Measurements from ENCODE around the gene DDX4.

DDX4 gene

GRCh38 chr5:55829956-55830355, 92.1 kb downstream of the DDX4 start:
- DNase-seq, result no peak

GRCh38 chr5:55832446-55832845, 94.6 kb downstream of the DDX4 start:
- no peak for DNase-seq

GRCh38 chr5:55836191-55836590, 98.3 kb downstream of the DDX4 start:
- no peak for DNase-seq

GRCh38 chr5:55841976-55842375, 104.1 kb downstream of the DDX4 start:
- DNase-seq, result no peak

DNA sequence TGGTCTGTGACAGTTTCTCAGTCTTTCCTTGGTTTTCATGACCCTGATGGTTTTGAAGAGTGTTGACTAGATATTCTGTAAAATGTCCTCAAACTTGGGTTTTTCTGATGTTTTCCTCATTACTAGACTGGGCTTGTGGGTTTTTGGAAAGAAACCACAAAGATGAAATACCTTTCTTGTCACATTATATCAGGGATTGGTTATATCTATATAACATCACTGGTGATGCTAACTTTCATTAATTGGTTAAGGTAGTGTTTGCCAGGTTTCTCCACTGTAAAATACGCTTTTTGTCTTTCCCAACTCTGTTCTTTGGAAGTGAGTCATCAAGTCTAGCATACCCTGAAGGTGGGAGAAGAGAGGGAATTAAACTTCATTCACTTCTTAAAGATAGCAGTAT, 110.0 kb downstream of the DDX4 start:
- no peak for DNase-seq

DNA sequence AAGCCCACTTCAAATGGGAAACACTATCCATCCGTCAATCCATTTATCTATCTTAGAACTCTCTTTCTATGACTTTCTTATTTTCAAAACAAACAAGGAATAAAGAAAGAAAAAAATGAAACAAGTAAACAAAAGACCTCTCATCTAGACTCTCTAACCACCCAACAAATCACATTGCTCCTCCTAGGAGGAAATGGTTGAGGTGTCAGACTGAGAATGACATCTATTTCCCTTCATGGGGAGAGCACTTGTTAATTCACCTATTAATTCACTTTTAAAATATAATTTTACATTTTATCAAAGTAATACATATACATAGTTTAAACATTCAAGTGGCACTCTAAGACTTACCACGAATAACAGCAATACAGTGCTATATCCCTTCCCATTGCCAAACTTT, 110.9 kb downstream of the DDX4 start:
- DNase-seq, result no peak

DNA sequence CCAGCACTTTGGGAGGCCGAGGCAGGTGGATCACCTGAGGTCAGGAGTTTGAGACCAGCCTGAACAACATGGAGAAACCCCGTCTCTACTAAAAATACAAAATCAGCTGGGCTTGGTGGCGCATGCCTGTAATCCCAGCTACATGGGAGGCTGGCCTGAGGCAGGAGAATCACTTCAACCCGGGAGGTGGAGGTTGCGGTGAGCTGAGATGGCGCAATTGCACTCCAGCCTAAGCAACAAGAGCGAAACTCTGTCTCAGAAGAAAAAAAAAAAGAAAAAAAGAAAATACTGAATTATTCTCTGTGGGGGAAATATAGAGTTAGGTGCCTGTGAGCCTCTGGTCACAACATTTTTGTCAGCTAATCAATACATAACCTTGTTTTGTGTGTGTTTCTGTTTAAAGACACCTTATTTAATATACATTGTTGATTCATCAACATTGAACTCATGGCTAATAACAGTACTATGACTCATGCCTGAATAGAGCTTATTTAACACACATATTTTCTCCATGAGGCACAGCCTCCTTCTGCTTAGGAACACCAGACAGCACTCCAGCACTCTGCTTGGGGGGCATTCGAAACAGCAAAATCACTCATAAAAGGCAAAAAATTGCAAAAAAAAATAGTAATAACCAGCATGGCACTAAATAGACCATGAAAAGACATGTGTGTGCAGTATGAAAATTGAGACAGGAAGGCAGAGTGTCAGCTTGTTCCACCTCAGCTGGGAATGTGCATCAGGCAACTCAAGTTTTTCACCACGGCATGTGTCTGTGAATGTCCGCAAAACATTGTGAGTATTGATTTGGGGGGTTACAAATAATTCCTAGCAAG, 113.2 kb downstream of the DDX4 start, which contains the start of gene IL31RA:
Gene IL31RA (plus strand): TSS at position 519 of the 836 bp plus-strand sequence. CDS start 214 bp downstream, at position 733.
- DNase-seq, result no peak

GRCh38 chr5:55851675-55851979, 113.8 kb downstream of the DDX4 start:
- no peak for DNase-seq

DNA sequence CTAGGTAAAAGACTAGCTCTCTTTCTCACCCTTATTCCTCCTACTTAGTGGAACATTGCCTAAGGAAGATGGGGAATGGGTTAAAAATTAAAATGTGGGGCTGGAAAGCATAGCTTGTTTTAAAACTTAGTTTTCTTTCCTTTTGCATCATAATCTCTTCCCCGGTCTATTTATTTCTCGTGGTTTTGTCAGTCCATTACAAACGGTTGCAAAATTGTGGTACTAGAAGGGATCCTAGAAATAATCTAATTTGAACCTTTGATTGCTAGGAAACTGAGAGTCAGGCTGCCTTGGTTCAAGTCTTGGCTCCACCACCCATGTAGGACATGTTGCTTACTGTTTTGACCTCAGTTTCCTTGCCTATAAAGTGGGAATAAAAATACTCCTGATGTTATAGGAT, 114.6 kb downstream of the DDX4 start:
- no peak for DNase-seq

- DNase-seq, result no peak
Observed at GRCh38 chr5:55853041-55853670, 115.3 kb downstream of the DDX4 start.

- no peak for DNase-seq
Observed at GRCh38 chr5:55853818-55854217, 116.0 kb downstream of the DDX4 start.

GRCh38 chr5:55855509-55855908, 117.6 kb downstream of the DDX4 start:
- DNase-seq, result no peak

- no peak for DNase-seq
Observed at GRCh38 chr5:55856516-55857246, 118.8 kb downstream of the DDX4 start.

DNA sequence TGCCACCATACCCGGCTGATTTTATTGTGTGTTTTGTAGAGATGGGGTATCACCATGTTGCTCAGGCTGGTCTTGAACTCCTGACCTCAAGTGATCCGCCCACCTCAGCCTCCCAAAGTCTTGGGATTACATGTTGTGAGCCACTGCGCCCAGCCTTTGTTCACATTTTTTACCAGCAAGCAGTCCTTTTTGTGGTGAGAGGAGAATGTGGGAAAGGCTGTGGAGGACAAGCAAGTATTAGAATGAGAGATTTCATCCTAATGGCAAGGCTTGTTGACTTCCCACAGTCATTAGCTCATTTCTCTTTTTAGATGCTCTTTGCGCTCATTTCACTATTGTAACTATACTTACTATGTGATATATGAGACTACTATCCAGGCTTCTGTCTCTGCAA, 119.4 kb downstream of the DDX4 start:
- no peak for DNase-seq

GRCh38 chr5:55858104-55858503, 120.2 kb downstream of the DDX4 start:
- no peak for DNase-seq

DNA sequence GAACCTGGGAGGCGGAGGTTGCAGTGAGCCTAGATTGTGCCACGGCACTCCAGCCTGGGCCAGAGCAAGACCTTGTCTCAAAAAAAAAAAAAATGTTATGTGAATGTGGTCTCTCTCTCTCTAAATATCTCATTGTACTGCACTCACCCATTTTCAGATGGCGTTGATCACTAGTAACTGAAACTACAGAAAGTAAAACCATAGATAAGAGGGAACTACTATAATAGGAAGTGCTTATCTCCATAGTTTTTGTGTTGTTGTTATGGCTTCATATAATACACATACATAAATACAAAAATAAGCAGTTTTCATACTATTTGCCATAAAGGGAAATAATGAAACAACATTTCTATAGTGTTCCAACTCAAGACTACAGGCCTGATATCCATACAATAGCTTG, 122.4 kb downstream of the DDX4 start:
- no peak for DNase-seq

DNA sequence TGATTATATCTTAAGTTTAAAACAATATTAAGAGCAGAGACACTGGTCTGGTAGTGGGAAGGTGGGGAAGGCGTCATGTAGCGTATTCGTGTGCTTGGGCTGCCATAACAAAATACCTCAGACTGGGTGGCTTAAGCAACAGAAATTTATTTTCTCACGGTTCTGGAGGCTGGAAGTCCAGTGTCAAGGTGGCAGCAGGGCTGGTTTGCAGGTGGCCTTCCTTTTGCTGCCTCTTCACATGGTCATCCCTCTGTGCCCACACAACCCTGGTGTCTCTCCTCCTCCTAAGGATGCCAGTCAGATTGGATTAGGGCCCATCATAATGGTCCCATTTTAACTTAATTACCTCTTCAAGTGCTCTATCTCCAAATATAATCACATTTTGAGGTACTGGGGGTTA, 122.8 kb downstream of the DDX4 start:
- DNase-seq, result no peak

DNA sequence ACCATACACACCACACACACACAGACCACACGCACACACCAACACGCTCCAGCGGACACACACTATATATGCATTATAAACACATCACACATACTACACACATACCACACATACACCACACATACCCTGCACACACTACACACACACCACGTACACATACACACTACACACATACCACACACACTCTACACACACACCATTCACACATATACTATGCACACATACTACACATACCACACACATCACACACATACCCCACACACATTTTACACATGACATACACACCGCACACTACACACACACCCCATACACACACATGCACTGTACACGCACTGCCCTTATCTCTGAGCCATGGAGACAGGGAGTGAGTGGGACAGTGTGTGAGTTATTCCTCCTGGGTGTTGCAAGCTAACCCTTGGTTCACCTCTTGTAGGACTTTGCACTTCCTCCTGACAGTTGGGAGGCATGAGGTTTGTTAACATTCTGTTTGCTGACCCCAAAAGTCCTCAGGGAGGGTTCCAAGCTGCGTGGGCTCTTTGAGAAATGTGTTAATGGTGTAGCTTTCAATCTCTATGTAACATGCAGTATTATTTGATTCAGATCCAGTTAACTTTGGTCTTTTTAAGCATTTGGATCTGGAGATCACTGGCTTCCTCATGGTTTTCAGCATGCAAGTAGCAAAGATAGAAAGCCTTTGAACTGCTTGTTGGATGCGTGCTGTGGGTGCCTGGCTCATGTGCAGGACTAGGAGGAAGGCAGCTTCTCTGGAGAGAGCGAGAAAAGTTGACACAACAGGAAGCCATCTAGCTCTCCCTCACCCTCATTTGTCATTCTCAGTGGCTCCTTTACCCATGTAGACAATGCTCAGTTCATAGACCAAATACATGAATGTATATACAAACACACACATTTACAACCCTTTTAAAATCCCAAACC, 127.0 kb downstream of the DDX4 start:
- no peak for DNase-seq

- DNase-seq, result no peak
Observed at GRCh38 chr5:55865831-55866230, 128.0 kb downstream of the DDX4 start.

DNA sequence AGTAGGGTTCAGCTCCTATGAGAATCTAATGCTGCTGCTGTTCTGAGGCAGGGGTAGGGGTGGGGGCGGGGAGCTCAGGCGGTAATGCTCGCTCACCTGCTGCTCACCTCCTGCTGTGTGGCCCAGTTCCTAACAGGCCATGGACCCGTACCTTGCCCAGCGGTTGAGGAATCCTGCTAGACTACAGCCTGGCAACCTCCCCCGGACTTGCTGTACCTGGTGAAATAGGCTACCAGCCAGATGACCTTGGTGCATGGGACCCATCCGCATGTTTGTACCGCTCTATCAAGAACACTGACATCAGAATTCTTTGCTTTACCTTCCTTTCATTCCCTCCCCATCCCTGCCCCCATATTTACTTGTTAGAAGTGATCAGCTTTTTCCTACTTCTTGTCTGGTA, 128.6 kb downstream of the DDX4 start:
- DNase-seq, result no peak
